PFSK-1 (cell line): ENCODE data around the gene TTC23L.

Experiments used
- FOXP2 ChIP-seq: optimal IDR thresholded peaks from 2 replicates; pipeline ENCODE3; 2011; ENCODE audit warnings: borderline replicate concordance, control low read depth, inconsistent platforms; ENCODE audit not compliant: insufficient read depth; ENCODE audit errors: extremely low read length, extremely low read depth
- POLR2AphosphoS5 ChIP-seq: IDR thresholded peaks from 2 replicates; pipeline ENCODE4 v1.6.1; 2012; ENCODE audit warnings: low read depth, mild to moderate bottlenecking, control low read depth, low read length, moderate library complexity
- SIN3A ChIP-seq: IDR thresholded peaks from 2 replicates; pipeline ENCODE4 v1.6.1; 2012; ENCODE audit warnings: mild to moderate bottlenecking, low read length, moderate library complexity, borderline replicate concordance; ENCODE audit not compliant: insufficient read depth
- TAF1 ChIP-seq: IDR thresholded peaks from 2 replicates; pipeline ENCODE4 v1.6.1; 2012; ENCODE audit warnings: low read length, control low read depth, borderline replicate concordance; ENCODE audit not compliant: insufficient read depth
- TF ChIP-seq, protein P1 (sequence below), 2 experiments: IDR thresholded peaks; 2 replicates each; pipeline versions ENCODE4 v1.6.1 to v1.8.0; 2011 to 2012; ENCODE audit warnings: low read depth in 2 of 2, low read length in 2 of 2, control low read depth in 1 of 2, inconsistent platforms in 1 of 2, mild to moderate bottlenecking in 1 of 2, moderate library complexity in 1 of 2; ENCODE audit not compliant: insufficient read depth in 1 of 2

DNA sequence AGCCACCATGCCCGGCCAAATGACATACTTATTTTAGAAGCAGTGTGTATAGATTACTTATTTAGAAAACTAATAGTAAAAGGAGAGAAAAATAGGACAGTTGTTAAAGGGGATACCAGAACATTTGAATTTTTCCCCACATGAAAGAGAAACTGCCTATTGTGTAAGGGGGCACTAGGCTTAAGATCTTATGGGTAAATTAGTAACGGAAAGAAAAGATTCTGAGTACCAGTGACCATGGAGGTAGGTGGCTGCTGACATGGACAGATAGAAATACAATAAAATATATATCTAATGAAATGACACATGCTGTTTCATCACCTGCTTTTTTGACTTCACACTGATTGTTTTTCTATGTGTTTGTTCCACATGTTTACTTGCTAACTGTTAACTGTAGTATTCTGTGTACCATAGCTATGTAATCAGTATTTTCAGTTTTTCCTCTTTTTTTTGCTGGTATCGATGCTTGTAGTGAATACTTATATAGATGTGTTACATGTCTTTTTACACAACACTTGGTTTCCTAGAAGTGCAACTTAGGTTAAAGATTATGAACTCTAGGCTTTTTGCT is 87.4 kb downstream of the TTC23L start:
- TF ChIP-seq TAF1 (no peak), POLR2AphosphoS5 (no peak; the same call in 1 of the 2 replicates), SIN3A (no peak), FOXP2 (no peak)
- TF ChIP-seq, protein P1, sequence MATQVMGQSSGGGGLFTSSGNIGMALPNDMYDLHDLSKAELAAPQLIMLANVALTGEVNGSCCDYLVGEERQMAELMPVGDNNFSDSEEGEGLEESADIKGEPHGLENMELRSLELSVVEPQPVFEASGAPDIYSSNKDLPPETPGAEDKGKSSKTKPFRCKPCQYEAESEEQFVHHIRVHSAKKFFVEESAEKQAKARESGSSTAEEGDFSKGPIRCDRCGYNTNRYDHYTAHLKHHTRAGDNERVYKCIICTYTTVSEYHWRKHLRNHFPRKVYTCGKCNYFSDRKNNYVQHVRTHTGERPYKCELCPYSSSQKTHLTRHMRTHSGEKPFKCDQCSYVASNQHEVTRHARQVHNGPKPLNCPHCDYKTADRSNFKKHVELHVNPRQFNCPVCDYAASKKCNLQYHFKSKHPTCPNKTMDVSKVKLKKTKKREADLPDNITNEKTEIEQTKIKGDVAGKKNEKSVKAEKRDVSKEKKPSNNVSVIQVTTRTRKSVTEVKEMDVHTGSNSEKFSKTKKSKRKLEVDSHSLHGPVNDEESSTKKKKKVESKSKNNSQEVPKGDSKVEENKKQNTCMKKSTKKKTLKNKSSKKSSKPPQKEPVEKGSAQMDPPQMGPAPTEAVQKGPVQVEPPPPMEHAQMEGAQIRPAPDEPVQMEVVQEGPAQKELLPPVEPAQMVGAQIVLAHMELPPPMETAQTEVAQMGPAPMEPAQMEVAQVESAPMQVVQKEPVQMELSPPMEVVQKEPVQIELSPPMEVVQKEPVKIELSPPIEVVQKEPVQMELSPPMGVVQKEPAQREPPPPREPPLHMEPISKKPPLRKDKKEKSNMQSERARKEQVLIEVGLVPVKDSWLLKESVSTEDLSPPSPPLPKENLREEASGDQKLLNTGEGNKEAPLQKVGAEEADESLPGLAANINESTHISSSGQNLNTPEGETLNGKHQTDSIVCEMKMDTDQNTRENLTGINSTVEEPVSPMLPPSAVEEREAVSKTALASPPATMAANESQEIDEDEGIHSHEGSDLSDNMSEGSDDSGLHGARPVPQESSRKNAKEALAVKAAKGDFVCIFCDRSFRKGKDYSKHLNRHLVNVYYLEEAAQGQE (IDR thresholded peaks at IDR 0.05; ENCODE audit: insufficient read depth in 1 of 2, low read depth in 2 of 2, low read length in 2 of 2), result no peak
